Lower leg skin (tissue), 3 donors: ENCODE data around the gene VWDE.

Experiments
- POLR2A ChIP-seq, 2 donors: fragments of 450-650 bp; IDR thresholded peaks; one replicate each; pipeline ENCODE4 v1.6.1; 2016 to 2017; ENCODE audit warnings: antibody characterized with exemption in 2 of 2, mild to moderate bottlenecking in 1 of 2, moderate library complexity in 1 of 2
- TF ChIP-seq, protein P1 (sequence below), 3 donors: fragments of 450-650 bp; IDR thresholded peaks; one replicate each; pipeline ENCODE4 v1.5.1; 2016; ENCODE audit warnings: antibody characterized with exemption in 3 of 3, mild to moderate bottlenecking in 3 of 3, moderate library complexity in 2 of 3

DNA sequence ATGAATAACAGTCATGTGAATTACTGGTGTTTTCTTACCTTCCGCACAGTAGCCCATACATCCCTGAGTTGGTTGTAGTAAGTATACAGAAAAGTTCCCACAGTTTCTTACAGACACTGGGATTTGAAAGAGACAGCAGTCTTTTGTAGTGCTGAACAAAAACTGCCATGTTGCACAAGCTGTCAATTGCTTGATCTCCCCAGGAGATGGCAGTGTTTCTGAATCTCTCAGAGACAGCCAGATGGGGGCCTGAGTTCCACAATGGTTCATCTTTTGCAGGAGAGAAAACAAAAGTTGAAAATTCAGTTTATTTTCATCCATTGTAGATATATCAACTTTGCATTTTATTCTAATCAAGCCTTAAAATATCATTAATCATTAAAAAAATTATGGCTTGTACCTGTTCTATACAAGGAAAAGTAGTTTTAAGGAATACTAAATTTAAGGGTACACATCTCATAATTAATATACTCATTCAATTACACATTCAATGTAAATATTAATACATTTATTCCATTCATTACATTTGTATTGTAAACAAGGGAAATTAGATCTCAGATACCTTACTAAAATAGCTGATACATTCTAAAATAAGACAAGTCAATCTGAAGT, 14.5 kb downstream of the VWDE start:
- TF ChIP-seq, protein P1, sequence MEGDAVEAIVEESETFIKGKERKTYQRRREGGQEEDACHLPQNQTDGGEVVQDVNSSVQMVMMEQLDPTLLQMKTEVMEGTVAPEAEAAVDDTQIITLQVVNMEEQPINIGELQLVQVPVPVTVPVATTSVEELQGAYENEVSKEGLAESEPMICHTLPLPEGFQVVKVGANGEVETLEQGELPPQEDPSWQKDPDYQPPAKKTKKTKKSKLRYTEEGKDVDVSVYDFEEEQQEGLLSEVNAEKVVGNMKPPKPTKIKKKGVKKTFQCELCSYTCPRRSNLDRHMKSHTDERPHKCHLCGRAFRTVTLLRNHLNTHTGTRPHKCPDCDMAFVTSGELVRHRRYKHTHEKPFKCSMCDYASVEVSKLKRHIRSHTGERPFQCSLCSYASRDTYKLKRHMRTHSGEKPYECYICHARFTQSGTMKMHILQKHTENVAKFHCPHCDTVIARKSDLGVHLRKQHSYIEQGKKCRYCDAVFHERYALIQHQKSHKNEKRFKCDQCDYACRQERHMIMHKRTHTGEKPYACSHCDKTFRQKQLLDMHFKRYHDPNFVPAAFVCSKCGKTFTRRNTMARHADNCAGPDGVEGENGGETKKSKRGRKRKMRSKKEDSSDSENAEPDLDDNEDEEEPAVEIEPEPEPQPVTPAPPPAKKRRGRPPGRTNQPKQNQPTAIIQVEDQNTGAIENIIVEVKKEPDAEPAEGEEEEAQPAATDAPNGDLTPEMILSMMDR (IDR thresholded peaks at IDR 0.05) = no peak
- TF ChIP-seq POLR2A (IDR thresholded peaks at IDR 0.05) = no peak
